MCF 10A (cell line): ENCODE results near the gene SENP6. TPM values are rescaled to one million over a fixed set of nuclear protein-coding genes. Genes with fewer than 3 reads are reported as not detected.

Experiments used
- BruUV-seq: library from RNA; stranded (reverse); fragments of 400-500 nt; replicated peaks from 2 replicates; lab custom pipeline; 2021; lab: Mats Ljungman, UMichigan
- CTCF ChIA-PET: fragments of 300-600 bp; sonication (Branson Sonifier 250); formaldehyde crosslinking; extraction: SDS; loops from one replicate; lab custom pipeline; 2021; ENCODE audit warnings: antibody characterized with exemption, inconsistent platforms; lab: Yijun Ruan, JAX
- POLR2A ChIA-PET: fragments of 300-600, 350-650 bp; sonication (Branson Sonifier 250); formaldehyde crosslinking; extraction: SDS; loops from one replicate; lab custom pipeline; 2020; ENCODE audit warnings: antibody characterized with exemption, inconsistent platforms; lab: Yijun Ruan, JAX
- DNase-seq: peaks from one replicate; pipeline ENCODE4 v3.0.0-alpha.2; 2018; ENCODE audit not compliant: unreplicated experiment
- H3K27ac Mint-ChIP-seq: one replicate; pipeline ENCODE4 v1.8.0; 2022; ENCODE audit warnings: mild to moderate bottlenecking, low read depth, mixed read lengths; ENCODE audit not compliant: unreplicated experiment
- H3K27me3 Mint-ChIP-seq: one replicate; pipeline ENCODE4 v1.8.0; 2022; ENCODE audit warnings: mixed read lengths; ENCODE audit not compliant: insufficient read depth, unreplicated experiment
- H3K36me3 Mint-ChIP-seq: one replicate; pipeline ENCODE4 v1.8.0; 2022; ENCODE audit warnings: mild to moderate bottlenecking, moderate library complexity, mixed read lengths; ENCODE audit not compliant: insufficient read depth, unreplicated experiment
- H3K4me1 Mint-ChIP-seq: one replicate; pipeline ENCODE4 v1.8.0; 2022; ENCODE audit warnings: mixed read lengths; ENCODE audit not compliant: insufficient read depth, unreplicated experiment
- H3K4me3 Mint-ChIP-seq: one replicate; pipeline ENCODE4 v1.8.0; 2022; ENCODE audit warnings: mild to moderate bottlenecking, moderate library complexity, mixed read lengths; ENCODE audit not compliant: unreplicated experiment
- H3K9me3 Mint-ChIP-seq: one replicate; pipeline ENCODE4 v1.8.0; 2022; ENCODE audit warnings: mixed read lengths; ENCODE audit not compliant: unreplicated experiment
- intact Hi-C: fragments of 100-400 bp; cut with micrococcal nuclease; formaldehyde crosslinking; loops from 2 replicates; pipeline ENCODE4 v1.14.1; 2022
- total RNA-seq: library from RNA; stranded (reverse); gene quantifications from 2 replicates; pipeline ENCODE4 v1.2.3, GENCODE V29; 2022
- TF ChIP-seq, protein P1 (sequence below): fragments of 200-600 bp; IDR thresholded peaks from one replicate; pipeline ENCODE4 v1.8.0; 2022; ENCODE audit warnings: antibody characterized with exemption, mild to moderate bottlenecking; ENCODE audit not compliant: unreplicated experiment

Gene SENP6
- total RNA-seq, 1 experiment from 2014 or later, result 101 TPM

DNA sequence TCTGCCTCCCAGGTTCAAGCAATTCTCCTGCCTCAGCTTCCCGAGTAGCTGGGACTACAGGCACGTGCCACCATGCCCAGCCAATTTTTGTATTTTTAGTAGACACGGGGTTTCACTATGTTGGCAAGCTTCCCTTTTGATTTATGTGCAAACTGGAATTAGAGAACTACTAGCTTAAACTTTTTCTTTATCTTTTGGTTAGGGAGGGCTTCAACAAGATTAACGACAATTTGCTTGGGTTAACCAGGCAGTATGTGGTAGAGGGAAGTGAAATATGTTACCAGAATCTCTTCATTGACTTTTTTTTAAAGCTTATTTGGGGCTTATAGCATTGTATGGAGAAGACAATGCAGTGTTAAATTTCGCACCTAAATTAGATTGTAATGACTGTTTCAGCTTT is 156.4 kb downstream of the SENP6 start:
- CTCF ChIA-PET, result no interaction called here
- DNase-seq, result no peak

DNA sequence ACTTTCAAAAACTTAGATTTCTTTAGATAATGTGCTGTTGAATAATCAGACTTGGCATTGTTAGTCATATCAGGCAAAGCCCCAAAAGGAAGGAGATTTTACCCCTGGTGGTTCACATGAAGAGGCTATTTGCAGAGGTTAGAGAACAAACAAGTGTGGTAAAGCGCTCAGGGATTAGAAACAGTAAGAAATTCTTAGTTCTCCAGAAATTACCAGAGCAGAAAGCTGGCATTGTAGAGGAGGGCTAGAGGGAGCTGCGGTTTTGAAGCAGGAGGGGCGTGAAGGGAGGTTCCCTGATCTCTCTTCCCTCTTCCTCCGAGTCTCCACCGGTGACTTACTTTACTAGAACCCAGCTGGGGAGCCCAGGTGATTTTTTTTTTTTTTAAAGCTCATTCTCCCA is 157.5 kb downstream of the SENP6 start:
- BruUV-seq, result no TSS peak
- CTCF ChIA-PET, result no interaction called here
- H3K27ac Mint-ChIP-seq, result no peak overlapping the region
- no peaks in the 10 kb centered on the region for H3K9me3 Mint-ChIP-seq
- H3K27me3 Mint-ChIP-seq, result no peaks in the 10 kb centered on the region
- TF ChIP-seq, protein P1, sequence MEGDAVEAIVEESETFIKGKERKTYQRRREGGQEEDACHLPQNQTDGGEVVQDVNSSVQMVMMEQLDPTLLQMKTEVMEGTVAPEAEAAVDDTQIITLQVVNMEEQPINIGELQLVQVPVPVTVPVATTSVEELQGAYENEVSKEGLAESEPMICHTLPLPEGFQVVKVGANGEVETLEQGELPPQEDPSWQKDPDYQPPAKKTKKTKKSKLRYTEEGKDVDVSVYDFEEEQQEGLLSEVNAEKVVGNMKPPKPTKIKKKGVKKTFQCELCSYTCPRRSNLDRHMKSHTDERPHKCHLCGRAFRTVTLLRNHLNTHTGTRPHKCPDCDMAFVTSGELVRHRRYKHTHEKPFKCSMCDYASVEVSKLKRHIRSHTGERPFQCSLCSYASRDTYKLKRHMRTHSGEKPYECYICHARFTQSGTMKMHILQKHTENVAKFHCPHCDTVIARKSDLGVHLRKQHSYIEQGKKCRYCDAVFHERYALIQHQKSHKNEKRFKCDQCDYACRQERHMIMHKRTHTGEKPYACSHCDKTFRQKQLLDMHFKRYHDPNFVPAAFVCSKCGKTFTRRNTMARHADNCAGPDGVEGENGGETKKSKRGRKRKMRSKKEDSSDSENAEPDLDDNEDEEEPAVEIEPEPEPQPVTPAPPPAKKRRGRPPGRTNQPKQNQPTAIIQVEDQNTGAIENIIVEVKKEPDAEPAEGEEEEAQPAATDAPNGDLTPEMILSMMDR, result no peak
- H3K4me3 Mint-ChIP-seq, result no peak overlapping the region
- H3K4me1 Mint-ChIP-seq, result no peaks in the 10 kb centered on the region
- peaks cover 5% of the 10 kb centered on the region for H3K36me3 Mint-ChIP-seq
- DNase-seq, result no peak
- intact Hi-C loops, result no loop called here
- POLR2A ChIA-PET, result interaction anchor here (0.7 kb wide), 1 partner anchor 1841 kb away, joined by 3 read pairs; no protein-coding TSS in a partner anchor

More for the DNA sequence above, 156.4 kb downstream of the SENP6 start:
- Mint-ChIP-seq H3K27me3 (no peaks in the 10 kb centered on the region), H3K27ac (no peak overlapping the region), H3K4me1 (peaks cover under 1% of the 10 kb centered on the region), H3K9me3 (no peaks in the 10 kb centered on the region), H3K36me3 (peaks cover 5% of the 10 kb centered on the region), H3K4me3 (no peak overlapping the region)
- no TSS peak for BruUV-seq
- POLR2A ChIA-PET, result no interaction called here
- intact Hi-C loops, result no loop called here
- TF ChIP-seq, protein P1, result no peak

DNA sequence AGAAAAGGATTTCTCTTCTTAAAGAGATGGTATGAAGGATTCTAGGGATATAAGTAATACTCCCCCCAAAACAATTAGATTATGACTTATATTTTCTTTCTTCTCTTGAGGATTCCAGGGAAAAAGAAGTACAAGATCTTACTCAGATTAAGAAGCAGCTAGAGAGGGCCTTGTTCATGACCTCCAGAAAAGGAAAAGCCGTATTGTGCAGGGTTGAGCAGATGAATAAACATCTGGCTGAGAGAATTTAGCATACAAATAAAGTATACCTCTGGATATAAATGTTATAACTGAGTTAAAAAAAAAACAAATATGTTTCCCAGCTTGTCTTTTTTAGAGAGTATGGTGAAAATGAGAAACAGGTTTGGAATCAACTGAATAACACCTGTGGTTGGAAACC is 158.6 kb downstream of the SENP6 start:
- BruUV-seq, result no TSS peak

DNA sequence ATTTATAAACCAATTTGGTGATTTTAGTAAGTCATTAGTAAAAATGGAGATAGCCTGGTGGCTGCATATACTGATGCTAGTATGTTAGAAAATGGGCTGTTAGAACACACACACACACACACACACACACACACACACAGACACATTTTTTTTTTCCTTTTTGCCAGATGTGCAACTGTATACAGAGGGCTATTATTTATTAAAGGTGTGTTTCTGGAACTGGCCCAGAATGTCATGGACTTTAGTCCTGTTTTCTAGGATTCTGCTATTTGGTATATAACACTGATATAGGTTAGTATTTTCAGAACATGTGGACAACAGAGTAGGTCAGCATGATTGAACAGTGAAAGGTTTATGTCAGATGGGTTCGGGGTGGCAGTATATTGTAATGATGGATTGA is 159.8 kb downstream of the SENP6 start:
- CTCF ChIA-PET, result no interaction called here
- H3K9me3 Mint-ChIP-seq, result no peaks in the 10 kb centered on the region

More for the DNA sequence above, 158.6 kb downstream of the SENP6 start:
- intact Hi-C loops, result no loop called here
- H3K27ac Mint-ChIP-seq, result no peak overlapping the region
- no peak for DNase-seq
- H3K36me3 Mint-ChIP-seq, result peaks cover 6% of the 10 kb centered on the region
- TF ChIP-seq, protein P1, result no peak
- CTCF ChIA-PET, result no interaction called here
- H3K4me3 Mint-ChIP-seq, result no peak overlapping the region
- no peaks in the 10 kb centered on the region for H3K9me3 Mint-ChIP-seq
- POLR2A ChIA-PET, result interaction anchor here (0.6 kb wide), 1 partner anchor 39 kb away, joined by 3 read pairs; no protein-coding TSS in a partner anchor
- H3K4me1 Mint-ChIP-seq, result no peaks in the 10 kb centered on the region
- H3K27me3 Mint-ChIP-seq, result no peaks in the 10 kb centered on the region

More for the DNA sequence above, 159.8 kb downstream of the SENP6 start:
- Mint-ChIP-seq H3K4me3 (no peak overlapping the region), H3K36me3 (peaks cover 6% of the 10 kb centered on the region), H3K27me3 (no peaks in the 10 kb centered on the region), H3K4me1 (no peaks in the 10 kb centered on the region), H3K27ac (no peak overlapping the region)
- no TSS peak for BruUV-seq
- DNase-seq, result no peak
- intact Hi-C loops, result no loop called here
- POLR2A ChIA-PET, result no interaction called here
- TF ChIP-seq, protein P1, result no peak
